ENCODE data around the gene CDNF.
"Not testable (repeated sequence)": the region's sequence is repeated elsewhere in the genome, so short reads cannot be mapped to it uniquely, and the experiment has no call there.

Gene CDNF

GRCh38 chr10:14839305-14839695 lies 1.5 kb upstream of the CDNF start:
- DNase-seq (ENCODE audit: low read depth, low spot score): no peak

- no peak for DNase-seq (ENCODE audit: low read depth, low spot score)
These were observed 906 bp upstream of the CDNF start for GRCh38 chr10:14838582-14839304.

GRCh38 chr10:14837003-14837756 lies 657 bp downstream of the CDNF start:
- DNase-seq (ENCODE audit: low read depth, low spot score): no peak

GRCh38 chr10:14836208-14836607 lies 1.6 kb downstream of the CDNF start:
- DNase-seq (ENCODE audit: low read depth, low spot score): no peak

- DNase-seq (ENCODE audit: low read depth, low spot score): no peak
These were observed 4.7 kb downstream of the CDNF start for GRCh38 chr10:14833106-14833505.

GRCh38 chr10:14826076-14826829 lies 11.6 kb downstream of the CDNF start:
- no peak for DNase-seq (ENCODE audit: low read depth, low spot score)

- no peak for DNase-seq (ENCODE audit: low read depth, low spot score)
These were observed 13.9 kb downstream of the CDNF start for GRCh38 chr10:14823966-14824365.

- no peak for DNase-seq (ENCODE audit: low read depth, low spot score)
These were observed 14.7 kb downstream of the CDNF start for GRCh38 chr10:14822879-14823755.

- no peak for DNase-seq (ENCODE audit: low read depth, low spot score)
These were observed 16.0 kb downstream of the CDNF start for GRCh38 chr10:14821635-14822375.

- DNase-seq (ENCODE audit: low read depth, low spot score): no peak
These were observed 17.1 kb downstream of the CDNF start for GRCh38 chr10:14820775-14821154.

- no peak for DNase-seq (ENCODE audit: low read depth, low spot score)
These were observed 17.6 kb downstream of the CDNF start for GRCh38 chr10:14820010-14820774.

- DNase-seq (ENCODE audit: low read depth, low spot score): not testable (repeated sequence)
These were observed 21.1 kb downstream of the CDNF start for GRCh38 chr10:14816717-14817116.

- no peak for DNase-seq (ENCODE audit: low read depth, low spot score)
These were observed 22.2 kb downstream of the CDNF start for GRCh38 chr10:14815681-14816080.

GRCh38 chr10:14812271-14812670 lies 25.6 kb downstream of the CDNF start:
- DNase-seq (ENCODE audit: low read depth, low spot score): no peak

GRCh38 chr10:14810969-14811953 lies 26.6 kb downstream of the CDNF start:
- no peak for DNase-seq (ENCODE audit: low read depth, low spot score)

- no peak for DNase-seq (ENCODE audit: low read depth, low spot score)
These were observed 31.5 kb downstream of the CDNF start for GRCh38 chr10:14806318-14806717.

- no peak for DNase-seq (ENCODE audit: low read depth, low spot score)
These were observed 34.0 kb downstream of the CDNF start for GRCh38 chr10:14803827-14804226.

- DNase-seq (ENCODE audit: low read depth, low spot score): no peak
These were observed 36.1 kb downstream of the CDNF start for GRCh38 chr10:14801723-14802122.

- DNase-seq (ENCODE audit: low read depth, low spot score): no peak
These were observed 37.4 kb downstream of the CDNF start for GRCh38 chr10:14800397-14800796.

All from activated CD4-positive, CD25-positive, alpha-beta regulatory T cell treated with anti-CD3 and anti-CD28 coated beads, Interleukin-2, amount 50 U/mL, for 16 hours (primary cell).